Common myeloid progenitor, CD34-positive (primary cell): ENCODE results near the gene ACTR1A. TPM values are rescaled to one million over a fixed set of nuclear protein-coding genes. Genes with fewer than 3 reads are reported as not detected.

Experiments
- CTCF ChIA-PET: fragments of 350-600 bp; sonication (Branson Sonifier 250); formaldehyde crosslinking; loops from one replicate; lab custom pipeline; 2021; ENCODE audit warnings: antibody characterized with exemption; lab: Charles Lee
- POLR2A ChIA-PET: fragments of 350-600 bp; sonication (Branson Sonifier 250); formaldehyde crosslinking; loops from one replicate; lab custom pipeline; 2021; ENCODE audit warnings: antibody characterized with exemption; lab: Charles Lee
- DNase-seq, 3 donors: peaks; one replicate each; pipeline versions ENCODE4 v3.0.0 to v3.0.0-alpha.2; 2013
- H3K27ac ChIP-seq, 2 experiments: 1 replicate in 1 of 2; 2 replicates in 1 of 2; pipeline ENCODE4 v1.7.0; 2013; ENCODE audit warnings: inconsistent platforms in 2 of 2, low read length in 2 of 2, mild to moderate bottlenecking in 2 of 2, low read depth in 1 of 2, moderate library complexity in 1 of 2; ENCODE audit not compliant: severe bottlenecking in 2 of 2, insufficient read depth in 1 of 2, poor library complexity in 1 of 2
- H3K27me3 ChIP-seq, 5 experiments: replicated peaks in 2 of 5; 1 replicate in 3 of 5; 2 replicates in 2 of 5; pipeline versions ENCODE4 v1.6.1 to v1.7.0; 2013; ENCODE audit warnings: low read length in 4 of 5, mild to moderate bottlenecking in 2 of 5, moderate library complexity in 2 of 5, inconsistent platforms in 1 of 5; ENCODE audit not compliant: insufficient read depth in 5 of 5, control insufficient read depth in 4 of 5
- H3K36me3 ChIP-seq, 4 experiments: 1 replicate in 2 of 4; 2 replicates in 2 of 4; pipeline versions ENCODE4 v1.6.1 to v1.7.0; 2013; ENCODE audit warnings: low read length in 3 of 4, control low read depth in 1 of 4, mild to moderate bottlenecking in 1 of 4; ENCODE audit not compliant: control insufficient read depth in 4 of 4, insufficient read depth in 4 of 4
- H3K4me1 ChIP-seq, 4 experiments: 1 replicate in 3 of 4; 2 replicates in 1 of 4; pipeline versions ENCODE4 v1.6.1 to v1.7.1; 2013; ENCODE audit warnings: low read length in 3 of 4, mild to moderate bottlenecking in 3 of 4, control low read depth in 1 of 4, inconsistent platforms in 1 of 4, moderate library complexity in 1 of 4; ENCODE audit not compliant: control insufficient read depth in 4 of 4, insufficient read depth in 4 of 4; ENCODE audit errors: control extremely low read depth in 1 of 4
- H3K4me3 ChIP-seq, 7 experiments: 1 replicate in 4 of 7; 2 replicates in 3 of 7; pipeline versions ENCODE4 v1.5.1 to v1.7.0; 2013; ENCODE audit warnings: mild to moderate bottlenecking in 7 of 7, low read length in 6 of 7, moderate library complexity in 6 of 7, inconsistent platforms in 2 of 7, low read depth in 2 of 7, control low read depth in 1 of 7; ENCODE audit not compliant: insufficient read depth in 4 of 7, control insufficient read depth in 1 of 7; ENCODE audit errors: extremely low read depth in 1 of 7
- H3K9me3 ChIP-seq, 5 experiments: 1 replicate in 4 of 5; 2 replicates in 1 of 5; pipeline versions ENCODE4 v1.6.1 to v1.7.1; 2013; ENCODE audit warnings: low read length in 4 of 5, mild to moderate bottlenecking in 2 of 5, inconsistent platforms in 1 of 5, low read depth in 1 of 5, moderate library complexity in 1 of 5; ENCODE audit not compliant: control insufficient read depth in 4 of 5, insufficient read depth in 2 of 5; ENCODE audit errors: control extremely low read depth in 1 of 5
- WGBS: methylation state at CpG from one replicate; pipeline ENCODE4 v1.1.5; 2013; ENCODE audit not compliant: insufficient coverage; 5-methylcytosine and 5-hydroxymethylcytosine counted together
- polyA plus RNA-seq: library from polyadenylated mRNA; unstranded; fragments of 120-200 nt; gene quantifications from one replicate; pipeline ENCODE4 v1.2.1, GENCODE V29; 2013

ACTR1A gene
- polyA plus RNA-seq: 60.1 TPM

DNA sequence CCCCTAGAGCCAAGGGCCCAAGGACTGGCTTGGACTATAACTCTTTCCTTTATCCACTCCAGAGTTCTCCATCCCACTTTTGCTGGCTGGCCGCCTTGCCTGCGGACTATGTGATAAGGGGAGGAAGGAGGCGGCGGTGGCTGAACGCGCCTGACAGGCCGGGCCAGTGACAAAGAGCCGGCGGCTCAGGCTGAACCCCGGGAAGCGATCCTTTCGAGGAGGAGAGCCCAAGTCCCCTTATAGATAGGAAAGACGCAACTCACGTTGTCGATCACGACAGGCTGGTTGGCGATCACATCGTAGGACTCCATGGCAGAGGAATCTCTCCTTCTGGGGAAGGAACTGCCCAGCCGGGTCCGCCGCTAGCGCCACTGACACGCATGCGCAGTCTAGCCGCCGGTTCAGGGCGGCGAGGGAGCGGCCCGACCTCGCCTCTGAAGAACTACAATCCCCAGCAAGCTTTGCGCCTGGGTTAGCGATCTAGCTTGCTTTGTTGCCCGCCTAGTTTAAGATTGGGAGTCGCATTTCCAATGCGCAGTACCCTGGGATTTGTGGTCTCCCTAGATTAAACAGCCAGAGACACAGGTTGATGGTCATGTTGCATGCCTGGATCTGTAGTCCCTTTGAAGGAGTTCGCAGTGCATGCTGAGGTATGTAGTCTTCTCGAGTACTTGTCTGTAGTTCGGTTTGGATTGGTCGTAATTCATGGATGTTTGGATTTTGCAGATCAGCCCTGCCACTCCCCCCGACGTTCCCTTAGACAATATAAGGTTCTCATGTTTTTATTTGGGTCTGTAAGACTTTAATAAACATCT lies at the start of gene ACTR1A:
Gene ACTR1A, minus strand, starts transcription at position 376 of the 815 bp plus-strand sequence. Its CDS starts 65 bp downstream, at position 311.
- Histone ChIP-seq H3K27ac (peak within 1 kb of the TSS; percentile 88 to 93), H3K27me3 (no peaks in the 10 kb centered on the region), H3K4me3 (peak within 1 kb of the TSS; percentile 80 to 99 (median 96)), H3K36me3 (peaks cover 0 to 15% (median 7%) of the 10 kb centered on the region in 4 experiments), H3K9me3 (no peaks in the 10 kb centered on the region), H3K4me1 (peaks cover 20 to 50% (median 36%) of the 10 kb centered on the region in 4 experiments)
- DNase-seq: peak; percentile 99 to 100 (median 100)
- CTCF ChIA-PET: interaction anchor here (1.0 to 4.0 kb wide), 10 partner anchors 9 to 143 kb away, joined by 3 to 30 read pairs (median 8); no protein-coding TSS in a partner anchor
- POLR2A ChIA-PET: interaction anchor here (2.0 kb wide), 1 partner anchor 81 kb away, joined by 5 read pairs; no protein-coding TSS in a partner anchor
- under 1% methylated on average over 32 of the region's 42 CpGs for WGBS

DNA sequence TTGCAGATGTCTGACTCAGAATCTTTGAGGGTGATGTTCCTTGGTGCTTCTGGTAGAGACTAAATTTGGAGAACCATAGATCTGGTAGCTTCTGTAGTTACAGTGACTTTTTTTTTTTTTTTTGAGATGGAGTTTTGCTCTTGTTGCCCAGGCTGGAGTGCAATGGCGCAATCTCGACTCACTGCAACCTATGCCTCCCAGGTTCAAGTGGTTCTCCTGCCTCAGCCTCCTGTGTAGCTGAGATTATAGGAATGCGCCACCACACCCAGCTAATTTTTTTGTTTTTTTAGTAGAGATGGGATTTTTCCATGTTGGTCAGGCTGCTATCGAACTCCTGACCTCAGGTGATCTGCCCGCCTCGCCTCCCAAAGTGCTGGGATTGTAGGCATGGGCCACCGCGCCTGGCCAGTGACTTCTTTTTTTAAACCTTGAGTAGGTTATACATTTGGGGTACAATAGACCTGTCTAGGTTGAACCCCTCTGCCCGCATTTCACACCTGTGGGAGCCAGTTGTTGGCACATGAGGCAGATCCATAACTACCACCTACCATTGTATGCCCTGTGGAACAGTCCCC lies 48.2 kb upstream of the ACTR1A start:
- no peak overlapping the region for H3K4me3 ChIP-seq
- H3K9me3 ChIP-seq: no peaks in the 10 kb centered on the region
- H3K27ac ChIP-seq: no peak overlapping the region
- peaks cover 12 to 21% (median 17%) of the 10 kb centered on the region in 4 experiments for H3K36me3 ChIP-seq
- H3K27me3 ChIP-seq: no peaks in the 10 kb centered on the region
- 100% methylated on average over 7 of the region's 9 CpGs for WGBS
- ChIA-PET CTCF (interaction anchor here (1.1 kb wide), 1 partner anchor 11 kb away, joined by 3 read pairs; no protein-coding TSS in a partner anchor), POLR2A (no interaction called here)
- peaks cover 0 to 18% (median 15%) of the 10 kb centered on the region in 4 experiments for H3K4me1 ChIP-seq
- DNase-seq: no peak

DNA sequence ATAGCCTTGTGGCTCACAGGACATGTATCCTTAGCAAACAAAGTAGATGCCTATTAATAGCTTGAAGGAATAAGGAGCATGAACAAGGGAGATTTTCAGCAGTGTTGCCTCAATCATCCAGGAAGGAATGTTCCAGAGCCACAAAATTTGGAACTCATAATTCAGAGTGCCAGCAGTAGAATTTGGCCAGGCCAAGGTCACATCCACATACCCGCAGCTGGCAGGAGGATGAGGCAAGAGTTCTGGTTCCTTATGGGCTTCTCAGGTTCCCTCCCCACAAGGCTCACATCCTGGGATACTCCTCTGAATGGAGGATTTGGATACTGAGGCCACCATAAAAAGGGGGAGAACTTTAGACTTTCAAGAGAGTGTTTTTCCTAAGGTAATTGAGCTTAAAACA lies 47.0 kb upstream of the ACTR1A start:
- Histone ChIP-seq H3K27me3 (no peaks in the 10 kb centered on the region), H3K9me3 (no peaks in the 10 kb centered on the region), H3K4me1 (peaks cover 0 to 19% (median 16%) of the 10 kb centered on the region in 4 experiments), H3K4me3 (no peak overlapping the region), H3K36me3 (peaks cover 12 to 21% (median 17%) of the 10 kb centered on the region in 4 experiments), H3K27ac (no peak overlapping the region)
- CTCF ChIA-PET: interaction anchor here (0.6 to 1.1 kb wide), 3 partner anchors 10 to 713 kb away, joined by 3 to 4 read pairs (median 3); no protein-coding TSS in a partner anchor
- 100% methylated on average over 1 of the region's 1 CpG for WGBS
- POLR2A ChIA-PET: no interaction called here
- no peak for DNase-seq

DNA sequence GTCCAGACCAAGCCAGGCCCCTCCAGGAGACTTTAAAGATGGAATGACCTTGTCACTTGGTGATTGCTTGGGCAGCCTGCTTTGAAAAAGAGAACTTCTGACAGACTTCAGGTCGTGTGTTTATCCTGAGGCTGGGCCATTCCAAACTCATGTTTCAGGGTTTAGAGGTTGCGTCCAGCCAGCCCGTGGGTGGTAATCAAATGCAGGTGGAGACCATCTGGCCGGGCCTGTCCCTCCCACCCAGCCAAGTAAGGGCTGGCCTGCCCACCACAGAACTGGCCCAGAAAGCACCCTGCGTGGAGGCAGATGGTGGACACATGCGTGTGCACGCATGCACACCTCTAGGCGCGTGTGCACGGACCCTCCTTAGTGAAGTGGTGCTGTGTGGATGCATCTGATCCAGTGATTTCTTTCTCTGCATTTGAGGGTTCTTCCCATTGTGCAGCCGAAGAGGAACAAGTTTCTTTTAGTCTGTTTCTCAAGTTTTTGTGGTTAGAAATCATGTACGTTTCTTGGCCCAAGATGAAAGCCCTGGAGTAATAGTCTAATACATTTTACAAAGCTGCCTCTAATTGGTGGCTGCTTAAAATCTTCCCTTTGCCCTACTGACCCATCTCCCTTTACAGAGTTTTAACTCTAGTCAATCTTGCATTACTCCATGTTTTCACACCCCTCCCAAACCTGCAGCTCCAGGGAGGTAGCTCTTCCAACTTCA lies 44.3 kb upstream of the ACTR1A start:
- ChIA-PET CTCF (interaction anchor here (0.9 to 1.5 kb wide), 3 partner anchors 21 to 33 kb away, joined by 3 read pairs; no protein-coding TSS in a partner anchor), POLR2A (no interaction called here)
- whole genome bisulfite sequencing: 82% methylated on average over 10 of the region's 12 CpGs
- DNase-seq: peak in 2 of 3 donors; percentile 17 to 31
- Histone ChIP-seq H3K27ac (peak overlapping the region in 1 of 2 experiments; percentile 0), H3K36me3 (peaks cover 10 to 16% (median 11%) of the 10 kb centered on the region in 4 experiments), H3K9me3 (no peaks in the 10 kb centered on the region), H3K27me3 (no peaks in the 10 kb centered on the region), H3K4me1 (peaks cover 0 to 19% (median 16%) of the 10 kb centered on the region in 4 experiments), H3K4me3 (no peak overlapping the region)

DNA sequence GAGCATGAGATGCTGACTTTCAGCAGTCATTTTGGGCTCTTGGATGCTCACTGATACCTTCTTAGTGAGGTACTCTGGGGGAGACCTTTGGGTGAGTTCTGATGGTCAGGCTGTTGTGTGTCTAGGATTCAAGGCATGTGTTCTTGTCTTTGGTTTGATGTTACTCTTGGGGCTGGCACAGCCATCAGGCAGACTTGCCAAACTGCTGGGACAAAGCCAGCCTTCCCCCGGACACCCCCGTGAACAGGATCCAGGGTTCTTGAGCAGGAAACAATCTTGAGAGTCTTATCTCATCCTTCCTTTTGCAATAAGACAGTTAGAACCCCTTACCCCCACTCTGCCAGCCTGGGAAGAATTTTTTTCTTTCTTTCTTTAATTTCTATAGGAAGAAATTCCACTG lies 43.5 kb upstream of the ACTR1A start:
- H3K27ac ChIP-seq: no peak overlapping the region
- 0% methylated on average over 2 of the region's 2 CpGs for WGBS
- peaks cover 6 to 13% (median 9%) of the 10 kb centered on the region in 4 experiments for H3K36me3 ChIP-seq
- H3K4me3 ChIP-seq: no peak overlapping the region
- DNase-seq: no peak
- H3K4me1 ChIP-seq: peaks cover 0 to 19% (median 16%) of the 10 kb centered on the region in 4 experiments
- no peaks in the 10 kb centered on the region for H3K27me3 ChIP-seq
- ChIA-PET POLR2A (no interaction called here), CTCF (interaction anchor here (0.6 to 0.7 kb wide), 2 partner anchors 35 to 68 kb away, joined by 3 read pairs; no protein-coding TSS in a partner anchor)
- H3K9me3 ChIP-seq: no peaks in the 10 kb centered on the region

DNA sequence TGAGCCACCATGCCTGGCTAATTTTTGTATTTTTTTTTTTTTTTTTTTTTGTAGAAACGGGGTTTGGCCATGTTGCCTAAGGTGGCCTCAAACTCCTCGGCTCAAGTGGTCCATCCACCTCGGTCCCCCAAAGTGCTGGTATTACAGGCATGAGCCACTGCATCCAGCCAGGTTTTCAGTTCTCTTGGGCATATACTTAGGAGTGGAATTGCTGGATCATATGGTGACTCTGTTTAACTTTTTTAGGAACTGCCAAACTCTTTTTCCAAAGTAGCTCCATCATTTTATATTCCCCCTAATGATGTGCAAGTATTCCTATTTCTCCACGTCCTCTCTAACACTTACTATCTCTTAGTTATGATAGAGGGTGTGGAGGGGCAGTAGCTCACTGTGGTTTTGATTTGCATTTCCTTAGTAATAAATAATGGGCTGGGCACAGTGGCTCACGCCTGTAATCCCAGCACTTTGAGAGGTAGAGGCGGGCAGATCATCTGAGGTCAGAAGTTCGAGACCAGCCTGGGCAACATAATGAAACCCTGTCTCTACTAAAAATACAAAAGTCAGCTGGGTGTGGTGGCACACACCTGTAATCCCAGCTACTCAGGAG lies 42.9 kb upstream of the ACTR1A start:
- Histone ChIP-seq H3K4me1 (peaks cover 0 to 19% (median 16%) of the 10 kb centered on the region in 4 experiments), H3K27me3 (no peaks in the 10 kb centered on the region), H3K27ac (no peak overlapping the region), H3K9me3 (no peaks in the 10 kb centered on the region), H3K4me3 (no peak overlapping the region), H3K36me3 (peaks cover 4 to 7% (median 5%) of the 10 kb centered on the region in 4 experiments)
- DNase-seq: no peak
- 92% methylated on average over 2 of the region's 7 CpGs for WGBS
- CTCF ChIA-PET: interaction anchor here (0.6 to 0.7 kb wide), 2 partner anchors 35 to 67 kb away, joined by 3 read pairs; no protein-coding TSS in a partner anchor
- POLR2A ChIA-PET: no interaction called here
